NCI-H128 (cell line): ENCODE measurements around the gene HIGD1B.

Source experiments
- DNase-seq: peaks from one replicate; lab custom pipeline; 2025; ENCODE audit not compliant: unreplicated experiment; lab: John Stamatoyannopoulos, UW

The HIGD1B gene

GRCh38 chr17:44832805-44833204, 14.9 kb upstream of the HIGD1B start:
- no peak for DNase-seq

GRCh38 chr17:44837196-44837595, 10.5 kb upstream of the HIGD1B start:
- DNase-seq = no peak

- no peak for DNase-seq
Measured at GRCh38 chr17:44840274-44840673, 7.4 kb upstream of the HIGD1B start.

- no peak for DNase-seq
Measured at GRCh38 chr17:44840936-44841335, 6.7 kb upstream of the HIGD1B start.

- no peak for DNase-seq
Measured at GRCh38 chr17:44842748-44843147, 4.9 kb upstream of the HIGD1B start.

GRCh38 chr17:44844390-44844830, 3.3 kb upstream of the HIGD1B start:
- DNase-seq = no peak

GRCh38 chr17:44846206-44846605, 1.5 kb upstream of the HIGD1B start:
- no peak for DNase-seq

GRCh38 chr17:44848257-44848795, 643 bp downstream of the HIGD1B start:
- DNase-seq = no peak

GRCh38 chr17:44848961-44849489, 1.3 kb downstream of the HIGD1B start:
- DNase-seq = no peak

- DNase-seq = no peak
Measured at GRCh38 chr17:44850025-44850424, 2.3 kb downstream of the HIGD1B start.

GRCh38 chr17:44850612-44851011, 2.9 kb downstream of the HIGD1B start:
- DNase-seq = no peak

GRCh38 chr17:44854192-44854591, 6.5 kb downstream of the HIGD1B start:
- DNase-seq = no peak

- DNase-seq = no peak
Measured at GRCh38 chr17:44859701-44860100, 12.0 kb downstream of the HIGD1B start.

- DNase-seq = no peak
Measured at GRCh38 chr17:44862278-44862914, 14.7 kb downstream of the HIGD1B start.

- no peak for DNase-seq
Measured at GRCh38 chr17:44863061-44863918, 15.6 kb downstream of the HIGD1B start.

GRCh38 chr17:44864831-44865230, 17.1 kb downstream of the HIGD1B start:
- no peak for DNase-seq

- no peak for DNase-seq
Measured at GRCh38 chr17:44865231-44865660, 17.6 kb downstream of the HIGD1B start.

GRCh38 chr17:44865931-44866330, 18.2 kb downstream of the HIGD1B start:
- DNase-seq = no peak

GRCh38 chr17:44867841-44868240, 20.2 kb downstream of the HIGD1B start:
- no peak for DNase-seq

GRCh38 chr17:44871556-44871955, 23.9 kb downstream of the HIGD1B start:
- DNase-seq = no peak

- peak; percentile 72 for DNase-seq
Measured at GRCh38 chr17:44872131-44872768, 24.6 kb downstream of the HIGD1B start.
